Left ventricle myocardium inferior (tissue), 1 donor: ENCODE results near the gene SLC27A4. TPM values are rescaled to one million over a fixed set of nuclear protein-coding genes. Genes with fewer than 3 reads are reported as not detected.

Source experiments
- DNase-seq: peaks from one replicate; pipeline ENCODE4 v3.0.0-alpha.2; 2020
- H3K27ac ChIP-seq: fragments of 200-600 bp; replicated peaks from 2 replicates; pipeline ENCODE4 v1.8.0; 2021
- H3K27me3 ChIP-seq: fragments of 200-600 bp; 2 replicates; pipeline ENCODE4 v1.8.0; 2021; ENCODE audit warnings: low read depth
- H3K36me3 ChIP-seq: fragments of 200-600 bp; 2 replicates; pipeline ENCODE4 v1.8.0; 2021
- H3K4me1 ChIP-seq: fragments of 200-600 bp; 2 replicates; pipeline ENCODE4 v1.8.0; 2021
- H3K4me3 ChIP-seq: fragments of 200-600 bp; 2 replicates; pipeline ENCODE4 v1.8.0; 2021; ENCODE audit warnings: mild to moderate bottlenecking, moderate library complexity
- H3K9me3 ChIP-seq: fragments of 200-600 bp; replicated peaks from 2 replicates; pipeline ENCODE4 v1.8.0; 2021
- intact Hi-C: fragments of 100-400 bp; cut with micrococcal nuclease; formaldehyde crosslinking; loops from one replicate; pipeline ENCODE4 v1.11.0; 2022
- total RNA-seq: library from RNA; stranded (reverse); fragmentation: NEBNext Ultra II Directional; extraction: Animal tissue kit (Norgen Biotek cat#: 25700); gene quantifications from one replicate; pipeline ENCODE4 v1.2.1, GENCODE V29; 2021
- TF ChIP-seq, protein P1 (sequence below): fragments of 200-600 bp; IDR thresholded peaks from 2 replicates; pipeline ENCODE4 v1.8.0; 2021; ENCODE audit warnings: antibody characterized with exemption, mild to moderate bottlenecking, borderline replicate concordance
- donor health status: DM: no; HTN: yes; CAD: no; lungs with severe emphysema.

Gene SLC27A4
- total RNA-seq, 1 donor from 2014 or later, result 18.8 TPM

DNA sequence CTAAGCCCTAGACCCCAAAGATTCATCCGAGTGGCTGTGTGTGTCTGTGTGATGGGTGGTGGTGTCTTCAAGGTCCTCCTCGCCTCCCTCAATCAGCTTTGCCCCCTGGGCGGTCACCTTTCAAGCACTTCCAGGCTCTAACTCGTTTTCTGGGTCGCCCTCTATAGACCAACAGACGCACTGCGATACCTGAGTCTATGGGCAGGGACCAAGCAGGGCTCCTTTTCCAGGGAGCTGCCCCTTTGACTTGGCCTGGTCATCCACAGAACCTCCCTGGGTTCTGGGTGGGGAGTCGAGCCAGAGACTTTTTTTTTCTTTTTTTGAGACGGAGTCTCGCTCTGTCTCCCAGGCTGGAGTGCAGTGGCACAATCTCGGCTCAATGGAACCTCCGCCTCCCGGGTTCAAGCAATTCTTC, 1.1 kb downstream of the SLC27A4 start:
- Histone ChIP-seq H3K4me1 (peaks cover 21% of the 10 kb centered on the region), H3K27me3 (no peaks in the 10 kb centered on the region), H3K27ac (peak overlapping the region; percentile 83), H3K4me3 (peak overlapping the region; percentile 91), H3K36me3 (peaks cover 39% of the 10 kb centered on the region), H3K9me3 (no peaks in the 10 kb centered on the region)
- TF ChIP-seq, protein P1, sequence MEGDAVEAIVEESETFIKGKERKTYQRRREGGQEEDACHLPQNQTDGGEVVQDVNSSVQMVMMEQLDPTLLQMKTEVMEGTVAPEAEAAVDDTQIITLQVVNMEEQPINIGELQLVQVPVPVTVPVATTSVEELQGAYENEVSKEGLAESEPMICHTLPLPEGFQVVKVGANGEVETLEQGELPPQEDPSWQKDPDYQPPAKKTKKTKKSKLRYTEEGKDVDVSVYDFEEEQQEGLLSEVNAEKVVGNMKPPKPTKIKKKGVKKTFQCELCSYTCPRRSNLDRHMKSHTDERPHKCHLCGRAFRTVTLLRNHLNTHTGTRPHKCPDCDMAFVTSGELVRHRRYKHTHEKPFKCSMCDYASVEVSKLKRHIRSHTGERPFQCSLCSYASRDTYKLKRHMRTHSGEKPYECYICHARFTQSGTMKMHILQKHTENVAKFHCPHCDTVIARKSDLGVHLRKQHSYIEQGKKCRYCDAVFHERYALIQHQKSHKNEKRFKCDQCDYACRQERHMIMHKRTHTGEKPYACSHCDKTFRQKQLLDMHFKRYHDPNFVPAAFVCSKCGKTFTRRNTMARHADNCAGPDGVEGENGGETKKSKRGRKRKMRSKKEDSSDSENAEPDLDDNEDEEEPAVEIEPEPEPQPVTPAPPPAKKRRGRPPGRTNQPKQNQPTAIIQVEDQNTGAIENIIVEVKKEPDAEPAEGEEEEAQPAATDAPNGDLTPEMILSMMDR, result peak; percentile 73
- peak; percentile 40 for DNase-seq
- intact Hi-C loops, result no loop called here

DNA sequence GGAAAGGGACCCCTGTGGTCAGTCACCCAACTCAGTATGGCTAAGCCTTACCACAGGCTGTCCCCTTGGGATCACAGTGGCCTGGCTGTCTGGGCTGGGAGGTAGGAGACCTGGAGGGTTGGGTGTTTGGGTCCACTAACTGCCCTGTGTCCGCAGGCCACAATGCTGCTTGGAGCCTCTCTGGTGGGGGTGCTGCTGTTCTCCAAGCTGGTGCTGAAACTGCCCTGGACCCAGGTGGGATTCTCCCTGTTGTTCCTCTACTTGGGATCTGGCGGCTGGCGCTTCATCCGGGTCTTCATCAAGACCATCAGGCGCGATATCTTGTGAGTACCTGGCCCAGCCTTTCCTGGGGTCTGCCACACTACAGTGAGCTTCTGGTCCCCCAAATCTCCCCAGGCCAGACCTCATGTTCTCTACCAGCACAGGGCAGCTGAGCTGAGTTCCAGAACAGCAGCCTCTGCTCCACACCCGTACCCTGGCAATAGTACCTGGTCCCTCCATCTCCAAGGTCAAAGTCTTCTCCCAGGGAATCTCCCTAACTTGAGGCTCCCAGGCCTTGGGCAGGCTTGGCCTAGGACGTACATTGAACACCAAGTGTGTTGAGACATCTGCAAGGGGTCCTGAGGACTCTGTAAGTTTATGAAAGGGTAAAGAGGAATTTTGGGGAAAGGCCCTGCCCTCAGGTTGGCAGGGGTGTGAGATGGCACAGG, 2.8 kb downstream of the SLC27A4 start:
- Histone ChIP-seq H3K4me1 (peaks cover 21% of the 10 kb centered on the region), H3K9me3 (no peaks in the 10 kb centered on the region), H3K36me3 (peaks cover 55% of the 10 kb centered on the region), H3K27ac (no peak overlapping the region), H3K4me3 (no peak overlapping the region), H3K27me3 (no peaks in the 10 kb centered on the region)
- no peak for DNase-seq
- TF ChIP-seq, protein P1, result no peak
- intact Hi-C loops, result no loop called here

DNA sequence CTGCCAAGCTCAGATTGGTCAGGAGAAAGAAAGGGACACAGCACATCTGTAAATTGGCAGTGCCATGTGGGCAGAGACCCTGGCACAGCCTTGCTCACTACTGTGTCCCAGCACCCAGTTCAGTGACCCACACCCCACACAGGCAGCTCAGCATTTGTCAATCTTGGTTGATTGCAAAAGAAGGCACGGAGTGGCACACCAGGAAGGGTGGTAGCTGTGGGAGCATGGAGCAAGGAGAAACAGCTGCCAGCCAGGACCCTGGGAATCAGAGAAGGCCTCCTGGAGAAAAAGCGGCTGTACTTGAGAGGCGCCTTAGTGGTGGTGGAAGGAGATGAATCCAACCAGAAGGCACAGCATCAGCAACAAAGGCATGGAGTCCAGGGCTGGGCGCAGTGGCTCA, 3.5 kb downstream of the SLC27A4 start:
- no peaks in the 10 kb centered on the region for H3K9me3 ChIP-seq
- no peak overlapping the region for H3K4me3 ChIP-seq
- peaks cover 21% of the 10 kb centered on the region for H3K4me1 ChIP-seq
- H3K27ac ChIP-seq, result no peak overlapping the region
- no peak for DNase-seq
- peaks cover 63% of the 10 kb centered on the region for H3K36me3 ChIP-seq
- H3K27me3 ChIP-seq, result no peaks in the 10 kb centered on the region
- intact Hi-C loops, result no loop called here
- TF ChIP-seq, protein P1, result no peak

DNA sequence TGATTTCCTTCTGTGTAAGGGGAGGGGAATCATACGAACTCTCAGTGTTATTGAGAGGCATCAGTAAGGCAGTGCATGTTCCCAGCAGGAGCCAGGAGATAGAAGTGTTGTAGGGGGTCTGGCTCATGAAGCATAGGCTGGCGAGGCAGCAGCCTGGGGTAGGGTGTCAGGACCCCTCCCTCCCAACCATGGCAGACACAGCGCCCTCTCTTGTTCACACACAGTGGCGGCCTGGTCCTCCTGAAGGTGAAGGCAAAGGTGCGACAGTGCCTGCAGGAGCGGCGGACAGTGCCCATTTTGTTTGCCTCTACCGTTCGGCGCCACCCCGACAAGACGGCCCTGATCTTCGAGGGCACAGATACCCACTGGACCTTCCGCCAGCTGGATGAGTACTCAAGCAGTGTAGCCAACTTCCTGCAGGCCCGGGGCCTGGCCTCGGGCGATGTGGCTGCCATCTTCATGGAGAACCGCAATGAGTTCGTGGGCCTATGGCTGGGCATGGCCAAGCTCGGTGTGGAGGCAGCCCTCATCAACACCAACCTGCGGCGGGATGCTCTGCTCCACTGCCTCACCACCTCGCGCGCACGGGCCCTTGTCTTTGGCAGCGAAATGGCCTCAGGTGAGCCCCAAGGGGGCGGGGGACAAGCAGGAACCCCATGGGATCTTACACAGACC, 4.7 kb downstream of the SLC27A4 start:
- intact Hi-C loops, result no loop called here
- Histone ChIP-seq H3K27ac (no peak overlapping the region), H3K9me3 (no peaks in the 10 kb centered on the region), H3K36me3 (peaks cover 75% of the 10 kb centered on the region), H3K4me1 (peaks cover 16% of the 10 kb centered on the region), H3K27me3 (no peaks in the 10 kb centered on the region), H3K4me3 (no peak overlapping the region)
- TF ChIP-seq, protein P1, result no peak
- no peak for DNase-seq

DNA sequence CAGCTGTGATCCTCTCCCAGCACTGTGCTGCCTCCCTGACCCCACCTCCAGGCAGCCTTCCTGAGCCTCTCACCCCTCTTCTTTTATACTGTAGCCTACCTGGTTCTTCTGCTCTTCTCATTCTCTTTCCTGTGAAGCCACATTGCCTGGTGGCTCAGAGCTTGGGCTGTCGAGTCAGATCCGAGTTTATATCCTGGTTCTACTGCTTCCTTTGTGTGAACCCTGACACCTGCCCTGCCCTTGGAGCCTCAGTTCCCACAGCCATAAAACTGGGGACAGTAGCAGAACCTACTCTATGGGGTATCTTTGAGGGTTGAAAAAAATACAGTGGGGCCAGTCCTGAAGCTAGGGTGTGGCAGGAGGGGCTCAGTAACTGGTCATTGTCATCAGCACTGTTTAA, 8.8 kb downstream of the SLC27A4 start:
- intact Hi-C loops, result no loop called here
- no peak overlapping the region for H3K4me3 ChIP-seq
- DNase-seq, result no peak
- no peaks in the 10 kb centered on the region for H3K4me1 ChIP-seq
- TF ChIP-seq, protein P1, result no peak
- peaks cover 84% of the 10 kb centered on the region for H3K36me3 ChIP-seq
- no peaks in the 10 kb centered on the region for H3K9me3 ChIP-seq
- H3K27me3 ChIP-seq, result no peaks in the 10 kb centered on the region
- no peak overlapping the region for H3K27ac ChIP-seq
